Measurements from ENCODE around the gene CACFD1. TPM values are rescaled to one million over a fixed set of nuclear protein-coding genes. Genes with fewer than 3 reads are reported as not detected.

Gene CACFD1
- total RNA-seq, 2 experiments from 2014 or later, result 3.7 to 3.8 TPM

GRCh38 chr9:133514460-133515239, 54.9 kb downstream of the CACFD1 start:
- POLR2A ChIA-PET, result no interaction called here
- H3K4me3 Mint-ChIP-seq, result no peak overlapping the region
- no peak for ATAC-seq (ENCODE audit: poor library complexity)
- H3K27me3 Mint-ChIP-seq, result no peaks in the 10 kb centered on the region
- Histone ChIP-seq H3K27ac (ENCODE audit: low read depth in 1 of 2, low read length in 2 of 2) (no peak overlapping the region), H3K4me3 (ENCODE audit: low read length) (no peak overlapping the region), H3K36me3 (ENCODE audit: insufficient read depth, low read length) (no peaks in the 10 kb centered on the region), H3K27me3 (ENCODE audit: control insufficient read depth in 1 of 2, insufficient read depth in 2 of 2, low read length in 2 of 2) (no peaks in the 10 kb centered on the region), H3K9me3 (ENCODE audit: control insufficient read depth in 1 of 2, insufficient read depth in 1 of 2, low read length in 2 of 2) (no peaks in the 10 kb centered on the region), H3K4me1 (ENCODE audit: insufficient read depth, low read length) (peaks cover 6% of the 10 kb centered on the region)
- no peaks in the 10 kb centered on the region for H3K9me3 Mint-ChIP-seq
- CTCF ChIA-PET, result no interaction called here
- no peaks in the 10 kb centered on the region for H3K36me3 Mint-ChIP-seq (ENCODE audit: low read depth)
- intact Hi-C loops (cut with DNase I, micrococcal nuclease), result no loop called here
- peaks cover 2% of the 10 kb centered on the region for H3K4me1 Mint-ChIP-seq (ENCODE audit: low read depth)
- no peak overlapping the region for H3K27ac Mint-ChIP-seq
- no peak for DNase-seq
- TF ChIP-seq, protein P1, sequence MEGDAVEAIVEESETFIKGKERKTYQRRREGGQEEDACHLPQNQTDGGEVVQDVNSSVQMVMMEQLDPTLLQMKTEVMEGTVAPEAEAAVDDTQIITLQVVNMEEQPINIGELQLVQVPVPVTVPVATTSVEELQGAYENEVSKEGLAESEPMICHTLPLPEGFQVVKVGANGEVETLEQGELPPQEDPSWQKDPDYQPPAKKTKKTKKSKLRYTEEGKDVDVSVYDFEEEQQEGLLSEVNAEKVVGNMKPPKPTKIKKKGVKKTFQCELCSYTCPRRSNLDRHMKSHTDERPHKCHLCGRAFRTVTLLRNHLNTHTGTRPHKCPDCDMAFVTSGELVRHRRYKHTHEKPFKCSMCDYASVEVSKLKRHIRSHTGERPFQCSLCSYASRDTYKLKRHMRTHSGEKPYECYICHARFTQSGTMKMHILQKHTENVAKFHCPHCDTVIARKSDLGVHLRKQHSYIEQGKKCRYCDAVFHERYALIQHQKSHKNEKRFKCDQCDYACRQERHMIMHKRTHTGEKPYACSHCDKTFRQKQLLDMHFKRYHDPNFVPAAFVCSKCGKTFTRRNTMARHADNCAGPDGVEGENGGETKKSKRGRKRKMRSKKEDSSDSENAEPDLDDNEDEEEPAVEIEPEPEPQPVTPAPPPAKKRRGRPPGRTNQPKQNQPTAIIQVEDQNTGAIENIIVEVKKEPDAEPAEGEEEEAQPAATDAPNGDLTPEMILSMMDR (IDR thresholded peaks at IDR 0.05), result no peak

GRCh38 chr9:133515240-133515610, 55.4 kb downstream of the CACFD1 start:
- no peak overlapping the region for H3K4me3 Mint-ChIP-seq
- no peaks in the 10 kb centered on the region for H3K9me3 ChIP-seq (ENCODE audit: control insufficient read depth in 1 of 2, insufficient read depth in 1 of 2, low read length in 2 of 2)
- no peaks in the 10 kb centered on the region for H3K9me3 Mint-ChIP-seq
- CTCF ChIA-PET, result no interaction called here
- TF ChIP-seq, protein P1 (IDR thresholded peaks at IDR 0.05), result no peak
- H3K4me1 Mint-ChIP-seq (ENCODE audit: low read depth), result no peaks in the 10 kb centered on the region
- H3K27me3 Mint-ChIP-seq, result no peaks in the 10 kb centered on the region
- no peaks in the 10 kb centered on the region for H3K36me3 ChIP-seq (ENCODE audit: insufficient read depth, low read length)
- no peak overlapping the region for H3K4me3 ChIP-seq (ENCODE audit: low read length)
- peaks cover under 1% of the 10 kb centered on the region for H3K4me1 ChIP-seq (ENCODE audit: insufficient read depth, low read length)
- H3K27me3 ChIP-seq (ENCODE audit: control insufficient read depth in 1 of 2, insufficient read depth in 2 of 2, low read length in 2 of 2), result no peaks in the 10 kb centered on the region
- ATAC-seq (ENCODE audit: poor library complexity), result no peak
- no peak overlapping the region for H3K27ac Mint-ChIP-seq
- no peak for DNase-seq
- no peak overlapping the region for H3K27ac ChIP-seq (ENCODE audit: low read depth in 1 of 2, low read length in 2 of 2)
- intact Hi-C loops (cut with DNase I, micrococcal nuclease), result no loop called here
- no peaks in the 10 kb centered on the region for H3K36me3 Mint-ChIP-seq (ENCODE audit: low read depth)
- POLR2A ChIA-PET, result no interaction called here

DNA sequence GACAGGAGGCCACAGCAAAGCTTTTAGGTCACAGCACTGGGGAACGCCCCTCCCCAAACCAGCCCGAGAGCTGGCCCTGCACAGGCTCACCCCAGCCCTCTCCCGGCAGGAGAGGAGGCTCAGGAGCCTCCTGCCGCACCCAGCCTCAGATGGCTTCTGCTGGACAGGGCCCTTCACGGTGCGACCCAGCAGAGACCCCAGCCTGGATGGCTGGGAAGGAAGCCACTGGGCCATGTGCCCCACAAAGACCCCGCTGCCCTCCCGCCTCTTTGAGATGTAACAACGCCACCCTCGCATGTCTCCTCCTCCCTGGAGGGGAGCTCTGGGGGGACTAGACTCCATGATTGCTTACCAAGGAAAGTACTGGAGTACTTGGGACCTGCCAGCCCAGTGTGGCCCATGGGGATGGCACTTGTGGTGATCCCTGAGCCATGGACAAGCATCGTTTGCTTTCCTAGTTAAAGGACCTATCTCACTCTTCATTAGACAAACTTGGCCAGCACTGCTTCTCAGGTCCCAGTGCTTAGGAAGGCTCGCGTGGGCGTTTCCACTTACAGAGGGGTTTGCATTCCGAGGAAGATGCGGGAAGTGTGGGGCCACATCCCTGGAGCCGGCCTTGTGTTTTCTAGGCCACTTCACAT, 56.0 kb downstream of the CACFD1 start:
- Histone ChIP-seq H3K27me3 (ENCODE audit: control insufficient read depth in 1 of 2, insufficient read depth in 2 of 2, low read length in 2 of 2) (no peaks in the 10 kb centered on the region), H3K4me1 (ENCODE audit: insufficient read depth, low read length) (no peaks in the 10 kb centered on the region), H3K36me3 (ENCODE audit: insufficient read depth, low read length) (no peaks in the 10 kb centered on the region), H3K4me3 (ENCODE audit: low read length) (no peak overlapping the region), H3K9me3 (ENCODE audit: control insufficient read depth in 1 of 2, insufficient read depth in 1 of 2, low read length in 2 of 2) (no peaks in the 10 kb centered on the region), H3K27ac (ENCODE audit: low read depth in 1 of 2, low read length in 2 of 2) (no peak overlapping the region)
- POLR2A ChIA-PET, result no interaction called here
- ATAC-seq (ENCODE audit: poor library complexity) (no peak), DNase-seq (no peak)
- H3K27ac Mint-ChIP-seq, result no peak overlapping the region
- no peaks in the 10 kb centered on the region for H3K4me1 Mint-ChIP-seq (ENCODE audit: low read depth)
- intact Hi-C loops (cut with DNase I, micrococcal nuclease), result no loop called here
- no peak overlapping the region for H3K4me3 Mint-ChIP-seq
- no peaks in the 10 kb centered on the region for H3K9me3 Mint-ChIP-seq
- no peaks in the 10 kb centered on the region for H3K27me3 Mint-ChIP-seq
- H3K36me3 Mint-ChIP-seq (ENCODE audit: low read depth), result no peaks in the 10 kb centered on the region
- CTCF ChIA-PET, result no interaction called here
- TF ChIP-seq, protein P1 (IDR thresholded peaks at IDR 0.05), result no peak

All from CD4-positive, alpha-beta T cell (primary cell).